Thyroid gland (tissue), 4 donors: Measurements from ENCODE around the gene UNC5C. TPM values are rescaled to one million over a fixed set of nuclear protein-coding genes. Genes with fewer than 3 reads are reported as not detected.

Source experiments
- DNase-seq, 2 donors: peaks; one replicate each; pipeline ENCODE4 v3.0.0-alpha.2; 2019
- H3K27ac ChIP-seq, 3 donors: fragments of 200-600 bp; sonication (generic); 1 replicate in 2 of 3; 2 replicates in 1 of 3; pipeline ENCODE4 v1.5.1; 2016 to 2019; ENCODE audit warnings: mild to moderate bottlenecking in 1 of 3, moderate library complexity in 1 of 3
- H3K27me3 ChIP-seq: fragments of 200-600 bp; sonication (generic); one replicate; pipeline ENCODE4 v1.5.1; 2019
- H3K36me3 ChIP-seq, 2 donors: fragments of 200-600 bp; sonication (generic); one replicate each; pipeline ENCODE4 v1.5.1; 2016 to 2019
- H3K4me1 ChIP-seq, 2 donors: fragments of 200-600 bp; sonication (generic); one replicate each; pipeline ENCODE4 v1.5.1; 2017 to 2019
- H3K4me3 ChIP-seq, 3 donors: fragments of 200-600 bp; sonication (generic); replicated peaks in 1 of 3; 1 replicate in 2 of 3; 2 replicates in 1 of 3; pipeline ENCODE4 v1.5.1; 2016; ENCODE audit warnings: mild to moderate bottlenecking in 1 of 3
- H3K9me3 ChIP-seq: fragments of 200-600 bp; sonication (generic); one replicate; pipeline ENCODE4 v1.5.1; 2017
- POLR2A ChIP-seq, 2 donors: fragments of 450-650 bp; IDR thresholded peaks; one replicate each; pipeline ENCODE4 v1.6.1; 2017; ENCODE audit warnings: antibody characterized with exemption in 2 of 2, mild to moderate bottlenecking in 2 of 2, moderate library complexity in 1 of 2
- WGBS, 2 donors: methylation state at CpG; one replicate each; pipeline ENCODE4 v1.1.5; 2017; 5-methylcytosine and 5-hydroxymethylcytosine counted together
- intact Hi-C: fragments of 100-400 bp; cut with DNase I; formaldehyde crosslinking; loops from one replicate; pipeline ENCODE4 v1.15.1; 2023
- total RNA-seq, 4 donors: library from RNA; depleted of rRNA; stranded (reverse); fragments of >200 nt; gene quantifications; one replicate each; pipeline ENCODE4 v1.2.3, GENCODE V29; 2016
- TF ChIP-seq, protein P1 (sequence below), 6 experiments: fragments of 200-600 bp in 3 of 6; fragments of 450-650 bp in 3 of 6; sonication (generic) in 3 of 6; IDR thresholded peaks; one replicate each; pipeline ENCODE4 v1.5.1; 2016 to 2019; ENCODE audit warnings: antibody characterized with exemption in 6 of 6, mild to moderate bottlenecking in 2 of 6, inconsistent platforms in 1 of 6, moderate library complexity in 1 of 6

The UNC5C gene
- total RNA-seq, 4 donors from 2014 or later, result 27.1 to 72.0 (median 59.0) TPM

DNA sequence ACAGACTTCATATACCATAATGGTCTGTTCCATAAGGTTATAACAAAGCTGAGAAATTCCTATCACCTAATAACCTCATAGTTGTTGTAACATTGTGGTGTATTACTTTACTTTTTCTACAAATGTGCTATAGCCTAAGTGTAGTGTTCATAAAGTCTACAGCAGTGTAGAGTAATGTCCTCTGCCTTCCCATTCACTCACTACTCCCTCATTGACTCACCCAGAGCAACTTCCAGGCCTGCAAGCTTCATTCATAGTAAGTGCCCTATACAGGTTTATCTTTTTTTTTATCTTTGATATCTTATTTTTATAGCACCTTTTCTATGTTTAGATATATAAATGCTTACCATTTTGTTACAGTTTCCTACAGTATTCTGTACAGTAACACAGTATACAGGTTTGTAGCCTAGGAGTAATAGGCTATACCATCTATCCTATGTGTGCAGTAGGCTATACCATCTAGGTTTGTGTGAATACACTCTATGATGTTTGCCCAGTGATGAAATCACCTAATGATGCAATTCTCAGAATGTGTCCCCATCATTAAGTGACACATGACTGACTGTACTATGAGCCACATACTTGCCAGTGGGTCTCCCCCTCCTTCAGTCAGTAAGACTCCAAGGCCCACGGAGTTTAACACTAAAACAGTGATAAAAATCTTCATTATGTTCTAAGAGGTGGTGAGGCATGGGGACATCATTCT lies 299.9 kb downstream of the UNC5C start:
- 44 to 46% methylated on average over 1 of the region's 1 CpG for WGBS, 2 donors
- TF ChIP-seq, protein P1, sequence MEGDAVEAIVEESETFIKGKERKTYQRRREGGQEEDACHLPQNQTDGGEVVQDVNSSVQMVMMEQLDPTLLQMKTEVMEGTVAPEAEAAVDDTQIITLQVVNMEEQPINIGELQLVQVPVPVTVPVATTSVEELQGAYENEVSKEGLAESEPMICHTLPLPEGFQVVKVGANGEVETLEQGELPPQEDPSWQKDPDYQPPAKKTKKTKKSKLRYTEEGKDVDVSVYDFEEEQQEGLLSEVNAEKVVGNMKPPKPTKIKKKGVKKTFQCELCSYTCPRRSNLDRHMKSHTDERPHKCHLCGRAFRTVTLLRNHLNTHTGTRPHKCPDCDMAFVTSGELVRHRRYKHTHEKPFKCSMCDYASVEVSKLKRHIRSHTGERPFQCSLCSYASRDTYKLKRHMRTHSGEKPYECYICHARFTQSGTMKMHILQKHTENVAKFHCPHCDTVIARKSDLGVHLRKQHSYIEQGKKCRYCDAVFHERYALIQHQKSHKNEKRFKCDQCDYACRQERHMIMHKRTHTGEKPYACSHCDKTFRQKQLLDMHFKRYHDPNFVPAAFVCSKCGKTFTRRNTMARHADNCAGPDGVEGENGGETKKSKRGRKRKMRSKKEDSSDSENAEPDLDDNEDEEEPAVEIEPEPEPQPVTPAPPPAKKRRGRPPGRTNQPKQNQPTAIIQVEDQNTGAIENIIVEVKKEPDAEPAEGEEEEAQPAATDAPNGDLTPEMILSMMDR (IDR thresholded peaks at IDR 0.05), result no peak
- no peak for TF ChIP-seq POLR2A (IDR thresholded peaks at IDR 0.05)
- Histone ChIP-seq H3K4me1 (peaks cover 11 to 16% of the 10 kb centered on the region in 2 donors), H3K27me3 (no peaks in the 10 kb centered on the region), H3K9me3 (no peaks in the 10 kb centered on the region), H3K36me3 (no peaks in the 10 kb centered on the region), H3K27ac (no peak overlapping the region), H3K4me3 (no peak overlapping the region)
- DNase-seq, result no peak
- intact Hi-C loops, result no loop called here

DNA sequence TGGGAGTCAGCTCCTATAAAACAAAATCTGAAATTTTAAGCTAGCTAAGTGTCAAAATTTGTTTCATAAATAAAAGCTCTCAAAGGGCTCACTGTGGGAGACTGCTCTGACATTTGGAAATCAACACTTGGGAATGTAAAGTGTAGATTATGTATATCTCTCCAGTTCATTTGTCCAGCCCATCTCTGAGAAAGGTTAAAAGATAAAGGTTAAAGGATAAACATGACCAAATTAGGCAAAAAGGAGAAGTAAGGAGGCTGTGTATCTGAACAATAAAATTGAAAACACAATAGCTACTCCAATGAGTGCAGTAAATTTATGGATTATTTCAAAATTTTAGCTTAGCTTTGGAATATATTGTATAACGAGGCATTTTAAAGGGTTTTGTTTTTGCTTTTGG lies 304.9 kb downstream of the UNC5C start:
- no peak overlapping the region for H3K27ac ChIP-seq
- H3K4me3 ChIP-seq, result no peak overlapping the region
- no peaks in the 10 kb centered on the region for H3K9me3 ChIP-seq
- WGBS, 2 donors, result 95 to 98% methylated on average over 1 of the region's 1 CpG
- H3K27me3 ChIP-seq, result no peaks in the 10 kb centered on the region
- DNase-seq, result no peak
- intact Hi-C loops, result no loop called here
- no peaks in the 10 kb centered on the region for H3K4me1 ChIP-seq
- TF ChIP-seq, protein P1 (IDR thresholded peaks at IDR 0.05), result no peak
- no peak for TF ChIP-seq POLR2A (IDR thresholded peaks at IDR 0.05)
- H3K36me3 ChIP-seq, result no peaks in the 10 kb centered on the region

DNA sequence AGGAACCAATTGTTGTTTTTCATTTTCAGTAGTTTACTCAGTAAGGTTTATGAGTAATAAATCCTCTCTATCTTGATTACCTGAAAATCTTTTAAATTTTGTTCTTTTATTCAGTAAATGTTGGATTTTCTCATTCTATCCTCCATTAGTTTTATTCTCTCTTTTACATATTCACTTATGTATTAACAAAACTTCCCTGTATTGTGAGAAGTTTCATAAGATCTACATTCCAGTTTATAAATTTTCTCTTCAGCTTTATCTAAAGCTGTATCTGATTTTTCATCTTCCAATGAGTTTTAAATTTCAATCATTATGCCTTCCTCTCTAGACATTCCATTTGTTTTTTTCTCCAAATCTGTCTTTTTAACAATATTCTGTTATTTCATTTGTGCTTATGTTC lies 310.2 kb downstream of the UNC5C start:
- H3K4me3 ChIP-seq, result no peak overlapping the region
- intact Hi-C loops, result no loop called here
- no peak for TF ChIP-seq POLR2A (IDR thresholded peaks at IDR 0.05)
- TF ChIP-seq, protein P1 (IDR thresholded peaks at IDR 0.05), result no peak
- no peaks in the 10 kb centered on the region for H3K4me1 ChIP-seq
- H3K27ac ChIP-seq, result no peak overlapping the region
- no peaks in the 10 kb centered on the region for H3K9me3 ChIP-seq
- no peaks in the 10 kb centered on the region for H3K27me3 ChIP-seq
- DNase-seq, result no peak
- H3K36me3 ChIP-seq, result no peaks in the 10 kb centered on the region

DNA sequence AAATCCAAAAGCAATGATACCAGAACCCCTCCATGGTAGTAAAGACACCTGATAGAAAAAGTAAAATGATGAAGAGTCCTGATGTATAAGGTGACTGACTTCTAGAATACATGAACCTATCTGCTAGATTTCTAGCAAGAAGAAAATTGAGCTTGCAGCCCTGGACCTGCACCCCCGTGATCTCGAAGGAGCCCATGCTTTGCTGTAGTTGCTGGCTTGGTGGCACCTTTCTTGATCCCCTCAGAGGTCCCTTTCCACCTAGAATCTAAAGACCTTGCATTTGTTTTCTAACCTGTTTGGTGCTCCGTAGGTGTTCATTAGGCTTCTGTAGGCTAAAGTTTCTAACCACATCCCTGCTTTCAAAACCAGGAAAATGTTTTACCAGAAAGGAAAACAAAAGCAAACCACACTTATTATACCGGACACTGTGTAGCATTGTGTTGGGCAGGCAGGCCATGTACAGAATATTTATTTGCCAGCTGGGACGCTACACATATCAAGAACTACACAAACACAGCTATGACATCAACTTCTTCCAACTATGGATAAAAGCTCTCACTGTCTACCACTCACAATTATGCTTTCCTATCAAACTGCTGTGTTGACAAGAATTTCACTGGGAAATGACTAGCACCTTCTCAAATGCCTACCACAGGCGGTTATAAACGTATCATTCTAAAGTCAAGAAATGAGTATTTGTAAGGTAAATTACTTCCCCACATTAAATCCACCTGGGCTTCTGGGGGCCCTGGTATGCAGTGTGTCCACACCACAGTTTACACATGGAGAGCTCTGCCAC lies 316.2 kb downstream of the UNC5C start:
- DNase-seq, result no peak
- WGBS, 2 donors, result 90 to 93% methylated on average over 7 of the region's 7 CpGs
- H3K9me3 ChIP-seq, result no peaks in the 10 kb centered on the region
- TF ChIP-seq, protein P1 (IDR thresholded peaks at IDR 0.05), result no peak
- no peak for TF ChIP-seq POLR2A (IDR thresholded peaks at IDR 0.05)
- no peaks in the 10 kb centered on the region for H3K27me3 ChIP-seq
- H3K27ac ChIP-seq, result no peak overlapping the region
- no peaks in the 10 kb centered on the region for H3K36me3 ChIP-seq
- H3K4me1 ChIP-seq, result no peaks in the 10 kb centered on the region
- intact Hi-C loops, result no loop called here
- no peak overlapping the region for H3K4me3 ChIP-seq

DNA sequence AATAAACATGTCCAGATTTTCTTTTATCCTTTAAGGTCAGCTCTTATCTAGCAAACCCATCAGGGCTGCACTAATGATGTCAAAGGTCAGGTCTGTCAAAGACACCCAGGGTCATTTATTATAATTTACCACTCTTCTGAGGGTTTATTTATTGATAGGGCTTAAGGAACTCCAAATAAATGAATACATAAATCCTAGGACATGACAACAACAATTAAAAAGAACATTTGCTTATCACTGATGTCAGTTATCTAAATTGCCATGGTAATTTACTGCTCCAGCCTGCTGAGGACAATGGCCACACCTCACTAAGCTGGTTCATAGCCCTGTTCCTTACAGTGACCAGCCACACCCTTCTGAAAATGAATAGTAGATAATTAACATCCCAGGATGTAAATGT lies 317.1 kb downstream of the UNC5C start:
- Histone ChIP-seq H3K9me3 (no peaks in the 10 kb centered on the region), H3K27me3 (no peaks in the 10 kb centered on the region), H3K4me1 (no peaks in the 10 kb centered on the region), H3K27ac (no peak overlapping the region), H3K36me3 (no peaks in the 10 kb centered on the region), H3K4me3 (no peak overlapping the region)
- TF ChIP-seq, protein P1 (IDR thresholded peaks at IDR 0.05), result no peak
- no peak for TF ChIP-seq POLR2A (IDR thresholded peaks at IDR 0.05)
- intact Hi-C loops, result no loop called here
- no peak for DNase-seq
